ENCODE data around the gene TTC39A. TPM values are rescaled to one million over a fixed set of nuclear protein-coding genes. Genes with fewer than 3 reads are reported as not detected.

TTC39A gene
- total RNA-seq, 2 experiments from 2014 or later, result 0.33 TPM; not detected in 1

DNA sequence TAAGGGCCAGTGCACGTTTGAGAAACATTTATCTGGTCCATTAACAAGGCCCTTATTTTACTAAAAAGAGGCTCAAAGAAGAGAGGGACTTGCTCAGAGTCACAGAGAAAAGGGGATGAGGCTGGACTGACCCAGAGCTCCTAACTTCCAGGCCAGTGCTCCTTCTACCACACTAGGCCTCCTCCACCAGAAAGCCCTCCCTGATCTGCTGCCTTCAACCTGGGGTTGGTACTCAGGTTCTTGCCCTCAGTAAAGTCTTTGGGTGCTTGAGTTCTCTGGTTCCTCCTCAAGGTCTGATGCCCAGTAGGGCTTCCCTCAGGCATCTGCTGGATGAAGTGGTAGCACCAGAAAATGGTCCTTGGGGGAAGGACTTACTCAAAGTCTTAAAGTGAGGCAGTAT, 26.0 kb downstream of the TTC39A start:
- no peaks in the 10 kb centered on the region for H3K9me3 Mint-ChIP-seq (ENCODE audit: low read depth)
- no peaks in the 10 kb centered on the region for H3K36me3 Mint-ChIP-seq
- ATAC-seq (no peak), DNase-seq (no peak)
- no peaks in the 10 kb centered on the region for H3K27me3 Mint-ChIP-seq
- H3K4me1 Mint-ChIP-seq, result peaks cover 19% of the 10 kb centered on the region
- no peak overlapping the region for H3K27ac Mint-ChIP-seq
- no peak overlapping the region for H3K4me3 Mint-ChIP-seq
- CTCF ChIA-PET, result interaction anchor here (2.0 kb wide), 1 partner anchor 9 kb away, joined by 6 read pairs; no protein-coding TSS in a partner anchor

DNA sequence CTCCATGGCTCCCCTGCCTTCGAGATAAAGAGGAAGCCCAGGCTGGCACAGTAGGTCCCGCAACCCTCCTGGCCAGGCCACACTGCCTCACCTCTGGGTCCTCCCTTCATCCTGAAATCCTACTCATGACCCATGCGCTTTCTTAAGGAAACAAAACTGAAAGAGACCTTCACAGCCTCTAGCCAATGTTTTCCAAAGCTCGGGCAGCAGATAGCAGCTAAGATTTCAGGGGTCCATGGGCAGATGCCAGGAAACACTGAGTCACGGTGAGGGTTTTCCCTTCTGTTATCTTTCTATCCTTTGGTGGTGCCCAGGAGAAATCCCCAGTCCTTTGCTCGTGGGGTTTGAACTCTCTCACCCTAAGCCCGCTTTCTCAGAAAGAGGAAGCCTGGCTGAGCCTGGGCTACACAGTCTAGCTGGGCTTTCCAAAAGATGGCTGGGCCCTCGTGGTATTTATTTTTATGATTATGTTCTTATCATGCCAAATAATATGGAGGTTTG, 26.6 kb downstream of the TTC39A start:
- no peaks in the 10 kb centered on the region for H3K36me3 Mint-ChIP-seq
- no peak overlapping the region for H3K4me3 Mint-ChIP-seq
- DNase-seq (no peak), ATAC-seq (no peak)
- H3K9me3 Mint-ChIP-seq (ENCODE audit: low read depth), result no peaks in the 10 kb centered on the region
- H3K27me3 Mint-ChIP-seq, result no peaks in the 10 kb centered on the region
- CTCF ChIA-PET, result interaction anchor here (2.0 kb wide), 1 partner anchor 9 kb away, joined by 6 read pairs; no protein-coding TSS in a partner anchor
- H3K27ac Mint-ChIP-seq, result peak overlapping the region; percentile 54
- H3K4me1 Mint-ChIP-seq, result peaks cover 19% of the 10 kb centered on the region

DNA sequence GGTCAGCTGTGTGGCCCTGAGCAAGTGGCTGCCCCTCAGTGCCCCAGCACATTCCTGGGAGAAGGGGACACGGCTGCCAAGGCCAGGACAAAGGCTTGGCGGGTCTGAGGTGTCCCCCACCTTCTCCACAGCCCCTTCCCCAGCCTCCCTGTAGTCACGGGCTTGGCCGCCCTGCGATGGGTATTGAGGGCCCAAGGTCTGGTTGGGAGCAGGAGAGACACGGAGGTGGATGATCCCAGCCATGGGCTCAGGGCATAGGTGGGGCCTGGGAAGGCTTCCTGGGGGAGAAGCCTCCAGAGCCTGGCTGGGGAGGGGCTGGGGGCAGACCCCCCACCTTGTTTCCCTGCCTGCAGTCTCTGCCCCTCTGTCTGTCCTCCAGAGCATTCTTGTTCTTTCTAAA, 27.0 kb downstream of the TTC39A start:
- Mint-ChIP-seq H3K4me3 (no peak overlapping the region), H3K36me3 (no peaks in the 10 kb centered on the region), H3K27ac (peak overlapping the region; percentile 54), H3K27me3 (no peaks in the 10 kb centered on the region), H3K9me3 (ENCODE audit: low read depth) (no peaks in the 10 kb centered on the region), H3K4me1 (peaks cover 19% of the 10 kb centered on the region)
- CTCF ChIA-PET, result no interaction called here
- no peak for ATAC-seq
- DNase-seq, result no peak

DNA sequence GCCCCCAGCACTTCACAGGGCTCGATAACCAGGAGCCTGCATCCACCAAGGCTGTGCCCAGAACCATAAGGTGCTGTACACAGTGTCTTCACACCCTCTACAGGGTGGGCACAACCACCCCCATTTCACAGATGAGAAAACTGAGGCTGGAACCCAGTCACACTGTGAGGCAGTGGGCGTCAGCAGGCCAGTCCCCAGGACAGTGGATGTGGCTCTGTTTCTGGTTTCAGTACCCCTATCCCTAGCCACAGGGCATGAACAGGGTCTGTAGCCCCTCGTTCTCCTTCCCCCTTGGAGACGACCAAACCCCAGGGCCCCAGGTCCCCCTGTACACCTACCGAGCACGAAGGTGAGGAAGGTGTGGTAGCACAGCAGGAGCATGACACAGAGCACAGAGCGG, 27.6 kb downstream of the TTC39A start:
- Mint-ChIP-seq H3K36me3 (no peaks in the 10 kb centered on the region), H3K27me3 (no peaks in the 10 kb centered on the region), H3K4me3 (no peak overlapping the region), H3K9me3 (ENCODE audit: low read depth) (no peaks in the 10 kb centered on the region), H3K27ac (no peak overlapping the region), H3K4me1 (peaks cover 19% of the 10 kb centered on the region)
- CTCF ChIA-PET, result no interaction called here
- no peak for ATAC-seq
- DNase-seq, result no peak

DNA sequence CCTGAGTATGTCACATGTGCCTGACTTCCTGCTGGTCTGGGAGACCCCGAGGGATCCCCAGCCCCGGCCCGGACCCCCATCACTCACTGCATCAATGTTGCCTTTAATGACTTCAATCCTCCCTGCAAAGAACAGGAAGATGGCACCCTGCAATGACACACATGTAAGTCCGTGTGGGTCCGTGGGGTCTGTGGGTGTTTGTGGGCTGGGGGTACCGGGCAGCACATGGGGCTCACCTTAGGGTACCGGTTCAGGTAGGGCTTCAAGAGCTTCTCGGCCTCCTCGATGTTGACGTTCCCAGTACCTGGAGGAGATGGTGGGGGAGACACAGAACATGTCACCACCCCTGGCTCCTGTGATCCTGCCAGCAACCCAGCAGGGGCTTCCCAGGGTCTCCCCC, 28.1 kb downstream of the TTC39A start:
- Mint-ChIP-seq H3K27ac (no peak overlapping the region), H3K9me3 (ENCODE audit: low read depth) (no peaks in the 10 kb centered on the region)

DNA sequence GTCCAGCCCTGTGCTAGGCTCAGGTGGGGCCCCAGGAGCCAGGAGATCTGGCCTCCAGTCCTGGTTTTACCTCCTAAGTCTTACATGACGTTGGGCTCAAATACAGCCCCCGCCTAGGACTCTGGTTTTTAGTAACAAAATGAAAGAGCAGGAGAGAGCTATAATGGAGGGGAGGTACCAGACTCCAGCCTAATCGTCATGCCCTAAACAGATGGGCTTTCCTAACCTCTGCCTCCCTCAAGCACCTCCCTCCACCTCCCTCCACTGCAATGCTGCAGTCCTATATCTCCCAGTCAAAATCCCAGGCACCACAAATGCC, 28.6 kb downstream of the TTC39A start:
- no peaks in the 10 kb centered on the region for H3K9me3 Mint-ChIP-seq (ENCODE audit: low read depth)
- CTCF ChIA-PET, result no interaction called here
- no peaks in the 10 kb centered on the region for H3K36me3 Mint-ChIP-seq
- ATAC-seq (no peak), DNase-seq (no peak)
- H3K4me1 Mint-ChIP-seq, result peaks cover 26% of the 10 kb centered on the region
- no peak overlapping the region for H3K27ac Mint-ChIP-seq
- H3K4me3 Mint-ChIP-seq, result no peak overlapping the region
- no peaks in the 10 kb centered on the region for H3K27me3 Mint-ChIP-seq

More for the DNA sequence above, 28.1 kb downstream of the TTC39A start:
- no peaks in the 10 kb centered on the region for H3K27me3 Mint-ChIP-seq
- CTCF ChIA-PET, result no interaction called here
- DNase-seq, result no peak
- peaks cover 22% of the 10 kb centered on the region for H3K4me1 Mint-ChIP-seq
- no peak for ATAC-seq
- no peaks in the 10 kb centered on the region for H3K36me3 Mint-ChIP-seq
- no peak overlapping the region for H3K4me3 Mint-ChIP-seq

DNA sequence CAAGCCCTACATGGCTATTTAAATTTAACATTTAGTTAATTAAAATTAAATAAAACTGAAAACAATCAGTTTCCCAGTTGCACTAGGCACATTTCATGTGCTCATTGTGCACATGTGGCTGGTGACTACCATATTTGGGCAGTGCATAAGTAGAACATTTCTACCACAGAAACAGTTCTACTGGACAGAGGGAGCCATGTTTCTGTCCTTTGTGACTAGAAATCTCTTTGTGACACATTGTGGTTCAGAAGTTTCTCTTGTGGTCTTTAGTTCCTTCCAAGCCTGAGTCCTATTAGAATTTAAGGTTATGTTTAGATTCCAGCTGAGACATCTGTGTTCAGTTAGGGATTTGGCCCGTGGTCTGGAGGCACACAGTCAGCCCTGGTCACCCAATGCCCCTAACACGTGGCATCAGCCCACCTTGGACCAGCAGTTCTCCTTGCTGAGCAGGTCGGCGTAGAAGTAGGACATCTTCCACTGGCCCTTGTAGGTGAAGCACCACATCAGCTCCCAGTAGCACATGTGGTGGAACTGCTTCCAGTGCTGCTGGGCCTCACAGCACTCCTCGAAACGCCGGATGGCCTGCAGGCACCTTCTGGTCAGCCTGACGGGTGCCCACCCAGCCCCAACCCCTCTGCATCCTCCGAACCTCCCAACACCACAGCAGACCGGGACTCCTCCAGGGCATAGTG, 29.1 kb downstream of the TTC39A start:
- peaks cover 31% of the 10 kb centered on the region for H3K4me1 Mint-ChIP-seq
- H3K36me3 Mint-ChIP-seq, result no peaks in the 10 kb centered on the region
- H3K27me3 Mint-ChIP-seq, result no peaks in the 10 kb centered on the region
- DNase-seq, result no peak
- no peak for ATAC-seq
- H3K4me3 Mint-ChIP-seq, result no peak overlapping the region
- no peaks in the 10 kb centered on the region for H3K9me3 Mint-ChIP-seq (ENCODE audit: low read depth)
- CTCF ChIA-PET, result no interaction called here
- H3K27ac Mint-ChIP-seq, result no peak overlapping the region

DNA sequence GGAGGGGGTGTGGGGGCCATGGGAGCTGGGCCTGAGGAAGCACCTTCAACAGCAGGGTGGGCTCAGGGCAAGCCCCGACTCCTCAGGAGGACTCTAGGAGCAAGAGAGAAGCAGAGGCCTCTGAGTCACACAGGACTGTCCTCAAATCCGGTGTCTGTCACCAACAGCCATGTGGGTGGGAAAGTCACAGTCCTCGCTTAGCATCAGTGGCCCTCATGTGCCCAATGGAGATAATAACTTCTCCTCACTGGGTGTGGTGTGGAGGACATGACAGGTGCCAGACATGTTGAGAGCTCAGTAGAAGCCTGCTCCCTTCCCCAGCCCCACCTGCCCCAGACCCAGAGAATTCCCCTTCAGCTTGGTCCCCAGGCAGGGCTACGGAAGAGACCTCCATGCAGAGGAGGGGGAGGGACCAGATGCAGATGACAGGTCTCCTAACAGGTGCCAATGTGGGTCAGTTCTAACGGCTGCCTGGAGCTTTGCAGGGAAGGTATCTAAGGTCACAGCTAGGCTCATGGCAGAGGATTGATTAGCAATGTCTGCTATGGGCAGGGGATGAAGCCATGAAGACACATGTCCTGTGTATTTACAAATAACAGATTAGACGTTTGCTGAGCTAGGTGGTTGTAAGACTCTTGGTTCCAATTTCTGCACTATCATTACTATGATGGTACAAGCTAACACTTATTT, 30.2 kb downstream of the TTC39A start:
- no peak overlapping the region for H3K4me3 Mint-ChIP-seq
- ATAC-seq (no peak), DNase-seq (no peak)
- no peaks in the 10 kb centered on the region for H3K9me3 Mint-ChIP-seq (ENCODE audit: low read depth)
- peaks cover under 1% of the 10 kb centered on the region for H3K27me3 Mint-ChIP-seq
- H3K36me3 Mint-ChIP-seq, result no peaks in the 10 kb centered on the region
- CTCF ChIA-PET, result interaction anchor here (0.7 kb wide), 1 partner anchor 236 kb away, joined by 3 read pairs; no protein-coding TSS in a partner anchor
- H3K27ac Mint-ChIP-seq, result no peak overlapping the region
- H3K4me1 Mint-ChIP-seq, result peaks cover 38% of the 10 kb centered on the region

DNA sequence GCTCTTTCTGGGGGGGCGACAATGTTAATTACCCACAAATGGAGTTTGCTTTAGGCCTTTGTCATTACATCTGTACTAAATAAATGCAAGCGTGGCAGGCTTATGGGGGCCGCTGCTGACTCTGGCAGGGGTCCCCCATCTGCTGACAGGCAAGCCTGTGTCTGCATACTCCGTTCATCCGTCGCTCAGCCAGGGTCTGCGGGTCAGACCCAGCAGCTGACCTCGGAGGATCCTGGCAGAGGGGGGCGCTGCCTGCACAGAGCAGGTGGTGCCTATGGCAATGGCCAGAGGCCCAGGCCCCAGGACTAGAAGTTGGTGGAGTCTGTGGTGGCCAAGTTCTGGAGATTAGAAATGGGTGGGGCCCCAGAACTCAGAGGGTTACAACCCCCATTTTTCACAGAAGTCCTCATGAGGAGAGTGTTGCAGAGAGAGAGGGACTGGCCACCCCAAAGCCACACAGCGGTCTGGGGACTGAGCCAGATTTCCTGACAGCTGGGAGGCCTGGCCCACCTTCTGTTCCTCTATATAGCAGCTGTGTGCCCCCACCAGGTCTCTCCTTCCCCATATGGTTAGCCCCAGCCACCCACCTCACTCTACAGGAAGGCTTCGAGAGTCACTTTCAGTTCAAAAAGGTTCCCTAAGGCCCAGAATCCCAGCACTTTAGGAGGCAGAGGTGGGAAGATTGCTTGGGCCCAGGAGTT, 31.0 kb downstream of the TTC39A start:
- Mint-ChIP-seq H3K27ac (no peak overlapping the region), H3K36me3 (no peaks in the 10 kb centered on the region), H3K4me1 (peaks cover 45% of the 10 kb centered on the region), H3K27me3 (peaks cover 3% of the 10 kb centered on the region), H3K4me3 (no peak overlapping the region), H3K9me3 (ENCODE audit: low read depth) (no peaks in the 10 kb centered on the region)
- CTCF ChIA-PET, result no interaction called here
- ATAC-seq, result no peak
- no peak for DNase-seq

DNA sequence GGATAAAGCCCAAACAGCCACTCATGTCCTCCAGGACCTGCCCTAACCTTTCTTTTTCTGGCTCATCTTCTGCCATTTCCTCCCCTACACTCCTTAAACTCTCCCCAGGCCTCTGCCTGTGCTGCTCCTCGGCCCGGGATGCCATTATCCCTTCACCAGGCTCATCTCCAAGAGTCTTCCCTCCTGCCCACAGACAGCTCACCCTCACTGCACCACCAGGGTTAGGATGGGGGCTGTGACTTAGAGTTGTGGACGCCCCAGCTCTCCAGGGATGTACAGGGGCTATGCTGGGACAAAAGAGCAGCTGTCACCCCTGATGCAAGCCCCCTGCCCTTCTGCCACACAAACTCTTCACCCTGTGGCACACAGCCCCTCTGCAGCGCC, 32.0 kb downstream of the TTC39A start:
- H3K4me3 Mint-ChIP-seq, result no peak overlapping the region

DNA sequence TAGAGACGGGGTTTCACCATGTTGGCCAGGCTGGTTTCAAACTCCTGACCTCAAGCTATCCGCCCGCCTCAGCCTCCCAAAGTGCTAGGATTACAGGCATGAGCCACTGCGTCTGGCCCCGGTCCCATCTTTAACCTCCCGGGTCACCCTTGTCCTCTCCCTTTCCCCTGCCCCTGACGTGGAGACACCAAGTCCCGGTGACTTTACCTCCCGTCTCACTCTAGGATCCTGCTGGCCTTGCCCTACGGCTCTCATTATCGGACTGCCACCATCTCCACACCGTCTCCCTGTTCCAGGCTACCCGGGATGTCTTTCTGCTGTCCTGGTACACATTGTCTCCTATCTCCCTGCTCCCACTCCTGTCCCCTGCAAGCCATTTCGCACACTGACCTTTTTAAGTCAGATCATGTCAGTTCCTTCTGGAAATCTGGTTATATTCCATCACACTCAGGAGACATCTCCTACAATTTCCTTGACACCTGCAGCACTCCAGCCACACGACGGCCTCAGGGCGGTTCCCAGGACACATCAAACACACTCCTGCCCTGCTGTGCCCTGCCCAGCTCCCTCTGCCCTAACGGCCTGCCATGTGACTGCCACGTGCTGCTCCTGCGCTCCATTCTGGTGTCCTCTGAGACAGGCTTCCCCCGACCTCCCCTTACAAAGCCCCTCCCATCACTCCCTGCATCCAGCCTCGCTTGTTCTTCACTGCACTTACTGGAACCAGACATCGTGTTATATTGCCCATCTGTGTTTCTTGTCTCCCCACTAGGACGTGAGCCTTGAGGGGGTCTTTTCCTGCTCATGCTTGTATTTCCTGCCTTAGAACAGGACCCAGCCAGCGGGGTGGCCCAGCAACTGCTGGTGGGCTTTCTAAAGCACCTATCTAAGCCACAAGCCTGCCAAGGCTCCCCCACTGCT, 32.7 kb downstream of the TTC39A start:
- H3K36me3 Mint-ChIP-seq, result no peaks in the 10 kb centered on the region

More for the DNA sequence above, 32.0 kb downstream of the TTC39A start:
- peaks cover 3% of the 10 kb centered on the region for H3K27me3 Mint-ChIP-seq
- no peaks in the 10 kb centered on the region for H3K9me3 Mint-ChIP-seq (ENCODE audit: low read depth)
- H3K4me1 Mint-ChIP-seq, result peaks cover 40% of the 10 kb centered on the region
- CTCF ChIA-PET, result no interaction called here
- ATAC-seq, result no peak
- no peak for DNase-seq
- no peaks in the 10 kb centered on the region for H3K36me3 Mint-ChIP-seq
- H3K27ac Mint-ChIP-seq, result no peak overlapping the region

DNA sequence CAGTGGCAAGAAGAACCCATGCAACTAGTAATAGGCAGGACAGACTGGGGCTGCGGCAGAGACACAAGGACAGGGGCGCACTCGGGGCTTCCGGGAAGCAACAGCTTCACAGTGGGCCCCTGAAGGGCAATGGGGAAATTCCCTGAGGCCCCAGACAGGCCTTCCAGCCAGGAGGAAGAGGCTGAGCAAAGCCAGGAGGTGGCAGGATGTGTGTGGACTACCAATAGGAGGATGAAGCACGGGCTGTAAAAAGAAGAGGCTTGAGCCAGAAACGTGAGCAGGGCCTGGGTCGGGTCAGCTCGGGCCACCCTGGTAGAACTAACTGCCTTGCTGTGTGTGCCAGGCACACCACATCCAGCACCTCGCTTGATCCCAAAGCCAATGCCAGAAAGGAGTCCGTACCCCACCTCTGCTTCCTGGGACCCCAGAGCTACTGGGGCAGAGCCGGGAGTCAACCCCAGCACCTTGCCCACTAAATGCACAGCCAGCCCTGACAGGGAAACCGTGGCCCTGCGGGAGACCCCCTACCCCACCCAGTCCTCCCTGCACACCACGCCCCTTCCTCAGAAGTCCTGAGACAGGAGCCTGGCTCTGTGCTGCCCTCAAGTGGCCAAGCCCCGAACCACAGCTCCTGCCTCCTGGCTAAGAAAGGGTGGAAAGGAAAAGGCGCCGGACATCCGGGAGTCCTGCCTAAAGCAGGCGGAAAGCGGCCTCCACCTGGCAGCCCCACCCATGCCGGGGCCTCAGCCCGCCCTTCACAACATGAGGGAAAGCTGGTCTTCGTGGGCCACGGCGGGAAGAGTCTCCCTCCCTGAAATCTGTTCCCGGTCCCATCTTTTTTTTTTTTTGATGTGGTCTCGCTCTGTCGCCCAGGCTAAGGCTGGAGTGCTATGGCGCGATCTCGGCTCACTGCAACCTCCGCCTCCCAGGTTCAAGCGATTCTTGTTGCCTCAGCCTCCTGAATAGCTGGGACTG, 33.7 kb downstream of the TTC39A start:
- Mint-ChIP-seq H3K27me3 (peaks cover 3% of the 10 kb centered on the region), H3K36me3 (no peaks in the 10 kb centered on the region), H3K4me1 (peaks cover 37% of the 10 kb centered on the region), H3K27ac (peak overlapping the region; percentile 71), H3K9me3 (ENCODE audit: low read depth) (no peaks in the 10 kb centered on the region), H3K4me3 (peak overlapping the region; percentile 58)
- CTCF ChIA-PET, result interaction anchor here (0.5 to 3.4 kb wide), 35 partner anchors 9 to 1034 kb away, joined by 3 to 41 read pairs (median 5); partner anchors contain the start of genes RNF11 and TTC39A
- ATAC-seq, result peak; percentile 76
- peak; percentile 84 for DNase-seq

More for the DNA sequence above, 32.7 kb downstream of the TTC39A start:
- DNase-seq, result no peak
- peak overlapping the region; percentile 58 for H3K4me3 Mint-ChIP-seq
- H3K9me3 Mint-ChIP-seq (ENCODE audit: low read depth), result no peaks in the 10 kb centered on the region
- peaks cover 3% of the 10 kb centered on the region for H3K27me3 Mint-ChIP-seq
- H3K4me1 Mint-ChIP-seq, result peaks cover 40% of the 10 kb centered on the region
- CTCF ChIA-PET, result interaction anchor here (0.5 to 3.4 kb wide), 32 partner anchors 9 to 870 kb away, joined by 3 to 41 read pairs (median 5); partner anchors contain the start of genes RNF11 and TTC39A
- ATAC-seq, result no peak
- peak overlapping the region; percentile 60 for H3K27ac Mint-ChIP-seq

Measured in activated CD8-positive, alpha-beta memory T cell treated with anti-CD3 and anti-CD28 coated beads, Interleukin-2, amount 10 ng/mL, durations not matched to agents 7 days and 5 days (primary cell).